Stimulated activated CD8-positive, alpha-beta memory T cell treated with anti-CD3 and anti-CD28 coated beads, Interleukin-2, amount 100 ng/mL, for 1 hour (primary cell): ENCODE data around the gene KPNA6.
A peak's percentile ranks its signal among the peaks of the same experiment; 100 is the strongest.

Source experiments
- DNase-seq, 2 donors: peaks; one replicate each; pipeline ENCODE4 v3.0.0-alpha.2; 2020; ENCODE audit warnings: low read depth in 2 of 2

KPNA6 gene

DNA sequence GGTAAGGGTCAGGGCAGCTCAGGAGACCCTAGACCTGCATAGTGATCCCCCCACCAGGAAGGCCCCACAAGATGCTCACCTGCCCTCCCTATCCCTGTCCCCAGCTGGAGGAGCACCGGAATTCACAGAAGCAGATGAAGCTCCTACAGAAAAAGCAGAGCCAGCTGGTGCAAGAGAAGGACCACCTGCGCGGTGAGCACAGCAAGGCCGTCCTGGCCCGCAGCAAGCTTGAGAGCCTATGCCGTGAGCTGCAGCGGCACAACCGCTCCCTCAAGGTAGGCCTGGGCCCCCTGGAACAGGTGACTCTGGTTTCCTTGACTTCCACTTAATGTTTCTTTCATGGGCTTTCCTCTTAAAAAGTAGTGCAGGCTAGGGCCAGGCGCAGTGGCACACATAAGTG, 80.0 kb downstream of the KPNA6 start:
- no peak for DNase-seq

DNA sequence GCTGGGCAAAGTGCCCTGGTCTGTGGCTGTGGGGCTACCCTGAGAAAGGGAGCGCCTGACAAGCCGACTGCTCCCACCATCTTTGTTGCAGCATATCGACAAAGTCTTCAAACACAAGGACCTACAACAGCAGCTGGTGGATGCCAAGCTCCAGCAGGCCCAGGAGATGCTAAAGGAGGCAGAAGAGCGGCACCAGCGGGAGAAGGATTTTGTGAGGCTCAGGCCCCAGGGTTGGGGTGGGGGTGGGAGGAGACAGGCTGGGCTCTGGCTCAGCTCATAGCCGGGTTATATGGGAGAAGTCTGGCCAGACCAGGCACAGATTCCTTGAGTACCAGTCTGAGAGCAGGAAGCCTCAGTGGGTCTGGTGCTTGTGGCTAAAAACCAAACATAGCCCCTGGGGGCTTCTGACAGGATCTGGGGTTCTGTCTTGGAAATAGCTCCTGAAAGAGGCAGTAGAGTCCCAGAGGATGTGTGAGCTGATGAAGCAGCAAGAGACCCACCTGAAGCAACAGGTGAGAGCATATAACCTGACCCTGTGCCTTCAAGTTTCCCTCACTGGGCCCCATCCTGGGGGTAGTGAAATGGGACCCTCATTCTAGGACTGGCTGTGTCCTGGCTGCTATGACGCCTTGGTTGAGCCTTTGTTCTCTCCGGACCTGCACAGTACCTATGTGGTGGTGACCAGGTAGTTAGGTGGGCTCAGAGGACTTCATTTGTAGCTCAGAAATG, 84.5 kb downstream of the KPNA6 start:
- no peak for DNase-seq

DNA sequence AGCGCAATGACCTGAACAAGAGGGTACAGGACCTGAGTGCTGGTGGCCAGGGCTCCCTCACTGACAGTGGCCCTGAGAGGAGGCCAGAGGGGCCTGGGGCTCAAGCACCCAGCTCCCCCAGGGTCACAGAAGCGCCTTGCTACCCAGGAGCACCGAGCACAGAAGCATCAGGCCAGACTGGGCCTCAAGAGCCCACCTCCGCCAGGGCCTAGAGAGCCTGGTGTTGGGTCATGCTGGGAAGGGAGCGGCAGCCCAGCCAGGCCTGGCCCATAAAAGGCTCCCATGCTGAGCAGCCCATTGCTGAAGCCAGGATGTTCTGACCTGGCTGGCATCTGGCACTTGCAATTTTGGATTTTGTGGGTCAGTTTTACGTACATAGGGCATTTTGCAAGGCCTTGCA, 87.1 kb downstream of the KPNA6 start:
- DNase-seq = no peak

DNA sequence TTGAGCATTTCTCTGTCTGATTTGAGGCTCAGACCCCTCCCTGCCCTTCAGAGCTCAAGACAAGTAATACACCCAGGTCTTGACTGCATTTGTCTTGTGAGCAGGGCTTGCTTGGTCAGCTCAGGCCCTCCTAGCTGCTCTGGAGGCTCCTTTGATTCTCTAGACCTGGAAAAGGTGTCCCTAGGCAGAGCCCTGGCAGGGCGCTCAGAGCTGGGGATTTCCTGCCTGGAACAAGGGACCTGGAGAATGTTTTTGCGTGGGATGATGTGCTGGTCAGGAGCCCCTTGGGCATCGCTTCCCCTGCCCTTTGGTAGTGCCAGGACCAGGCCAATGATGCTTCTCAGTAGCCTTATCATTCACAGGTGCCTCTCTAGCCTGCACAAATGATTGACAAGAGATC, 87.7 kb downstream of the KPNA6 start:
- no peak for DNase-seq

DNA sequence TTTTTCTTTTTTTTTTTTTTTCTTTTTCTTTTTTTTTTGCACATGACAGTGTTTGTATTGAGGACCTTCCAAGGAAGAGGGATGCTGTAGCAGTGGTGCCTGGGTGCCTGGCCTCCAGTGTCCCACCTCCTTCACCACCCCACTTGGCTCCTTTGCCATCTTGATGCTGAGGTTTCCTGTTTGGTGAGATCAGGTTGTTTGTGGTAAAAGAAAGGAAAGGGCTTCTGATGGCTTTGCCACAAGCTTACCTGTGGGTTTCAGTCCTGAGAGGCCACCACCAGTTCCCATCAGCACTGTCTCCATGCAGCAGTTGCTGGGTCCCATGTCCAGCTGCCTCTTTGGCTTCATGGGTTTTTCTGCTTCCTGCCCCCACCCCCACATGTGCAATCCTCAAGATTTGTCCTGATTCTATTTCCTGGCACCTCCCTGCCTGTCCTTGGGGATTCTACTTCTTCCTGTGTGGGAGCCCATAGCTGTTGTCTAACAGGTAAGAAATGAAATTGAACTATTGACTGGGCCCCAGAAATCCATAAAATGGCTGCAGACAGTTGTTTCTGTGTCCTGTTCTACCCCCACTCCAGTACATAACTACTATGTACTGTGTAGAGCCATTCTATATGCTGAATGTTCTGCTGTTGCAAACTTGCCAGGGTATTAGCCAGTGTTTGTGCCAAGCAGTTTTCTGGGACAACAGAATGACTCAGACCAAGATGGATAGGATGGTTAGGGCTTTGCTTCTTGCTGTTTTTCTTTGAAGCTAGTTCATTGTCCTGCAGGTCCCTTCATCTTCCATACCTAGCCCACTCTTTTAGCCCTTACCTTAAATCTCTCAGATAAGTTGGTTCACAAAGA, 88.3 kb downstream of the KPNA6 start:
- no peak for DNase-seq

DNA sequence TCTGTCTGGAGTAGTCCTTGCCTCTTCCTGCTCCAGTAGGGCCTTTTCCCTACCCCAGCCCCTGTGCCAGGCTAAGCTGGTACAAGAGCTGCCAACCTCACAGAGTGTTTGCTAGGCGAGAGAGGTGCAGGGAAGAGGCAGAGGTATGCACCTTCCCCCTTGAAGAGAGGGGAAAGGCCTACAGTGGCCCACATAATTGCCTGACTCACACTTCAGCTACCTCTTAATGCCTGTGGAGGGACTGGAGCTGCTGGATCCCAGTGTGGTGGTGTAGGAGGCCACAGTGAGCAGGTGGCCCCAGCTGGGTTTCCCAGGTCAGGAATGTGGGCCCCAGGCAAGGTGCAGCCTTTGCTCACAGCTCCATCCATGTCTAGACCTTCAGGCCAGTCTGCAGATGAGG, 89.2 kb downstream of the KPNA6 start:
- no peak for DNase-seq

DNA sequence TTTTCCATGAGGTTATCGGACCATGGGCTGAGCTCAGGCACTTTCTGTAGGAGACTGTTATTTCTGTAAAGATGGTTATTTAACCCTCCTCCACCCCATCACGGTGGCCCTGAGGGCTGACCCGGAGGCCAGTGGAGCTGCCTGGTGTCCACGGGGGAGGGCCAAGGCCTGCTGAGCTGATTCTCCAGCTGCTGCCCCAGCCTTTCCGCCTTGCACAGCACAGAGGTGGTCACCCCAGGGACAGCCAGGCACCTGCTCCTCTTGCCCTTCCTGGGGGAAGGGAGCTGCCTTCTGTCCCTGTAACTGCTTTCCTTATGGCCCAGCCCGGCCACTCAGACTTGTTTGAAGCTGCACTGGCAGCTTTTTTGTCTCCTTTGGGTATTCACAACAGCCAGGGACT, 90.0 kb downstream of the KPNA6 start:
- no peak for DNase-seq

DNA sequence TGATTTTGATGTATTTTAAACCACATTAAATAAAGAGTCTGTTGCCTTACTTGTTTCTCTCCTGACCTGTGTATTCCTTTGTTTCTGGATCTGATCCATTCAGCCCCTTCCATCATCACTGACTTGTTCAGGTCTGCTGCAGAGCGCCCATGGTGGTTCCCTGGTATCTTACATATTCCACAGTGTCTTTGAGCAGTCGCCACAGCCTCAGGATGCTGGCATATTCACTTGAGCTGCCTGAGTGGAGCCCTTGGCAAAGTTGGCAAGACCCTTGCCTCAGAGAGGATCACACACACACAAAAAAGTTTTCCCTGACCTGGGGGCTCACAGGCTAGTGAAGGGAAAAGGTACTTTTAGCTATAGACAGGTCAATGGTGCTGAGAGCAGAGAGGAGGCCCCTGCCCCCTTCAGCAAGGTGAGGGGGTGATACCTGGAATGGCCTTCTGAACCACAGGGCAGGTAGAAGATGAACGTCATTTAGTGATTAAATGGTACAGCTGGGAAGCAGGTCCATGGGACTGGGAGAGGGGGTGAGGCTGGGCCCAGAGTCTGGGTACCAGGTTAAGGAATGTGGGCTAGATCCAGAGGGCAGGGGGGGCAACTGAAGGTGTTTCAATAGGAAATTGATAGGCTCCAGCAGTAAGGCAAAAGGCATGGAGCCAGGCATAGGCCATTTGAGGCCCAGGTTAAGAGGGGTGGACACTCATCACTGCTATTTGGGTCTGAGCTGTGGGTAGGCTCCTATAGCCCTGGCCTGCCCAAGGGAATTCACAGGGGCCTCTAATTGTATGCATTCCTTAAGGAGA, 90.6 kb downstream of the KPNA6 start:
- no peak for DNase-seq

DNA sequence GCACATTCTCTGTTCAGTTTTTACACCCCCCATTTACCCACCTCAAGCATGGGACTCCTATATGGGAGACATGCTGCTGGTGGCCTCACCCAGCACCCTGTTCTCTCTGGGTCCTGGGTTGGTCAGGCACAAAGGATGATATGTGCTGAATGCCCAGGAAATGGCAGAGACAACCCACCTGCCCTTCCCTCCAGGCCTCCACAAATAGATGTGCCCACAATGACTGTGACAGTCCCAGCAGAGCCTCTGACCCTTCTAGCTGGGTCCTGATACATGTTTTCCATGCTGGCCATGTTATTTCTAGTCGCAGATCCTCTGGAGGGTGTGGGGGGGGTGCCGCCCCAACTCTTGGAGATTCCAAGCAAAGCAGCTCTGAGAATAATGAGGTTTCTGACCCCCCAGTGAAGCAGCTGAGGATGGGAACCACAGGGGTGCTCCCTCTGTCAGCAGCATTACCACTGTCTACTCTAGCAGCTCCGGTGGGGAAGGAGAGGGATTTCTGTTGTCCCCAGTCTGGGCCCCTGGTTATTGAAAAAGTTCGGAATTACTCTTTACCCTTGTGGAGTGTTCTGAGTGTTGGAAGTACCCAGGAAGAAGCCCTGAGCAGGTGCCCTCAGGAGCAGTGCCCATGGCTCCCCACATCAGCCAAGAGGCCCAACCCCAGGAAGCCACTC, 91.3 kb downstream of the KPNA6 start:
- no peak for DNase-seq

DNA sequence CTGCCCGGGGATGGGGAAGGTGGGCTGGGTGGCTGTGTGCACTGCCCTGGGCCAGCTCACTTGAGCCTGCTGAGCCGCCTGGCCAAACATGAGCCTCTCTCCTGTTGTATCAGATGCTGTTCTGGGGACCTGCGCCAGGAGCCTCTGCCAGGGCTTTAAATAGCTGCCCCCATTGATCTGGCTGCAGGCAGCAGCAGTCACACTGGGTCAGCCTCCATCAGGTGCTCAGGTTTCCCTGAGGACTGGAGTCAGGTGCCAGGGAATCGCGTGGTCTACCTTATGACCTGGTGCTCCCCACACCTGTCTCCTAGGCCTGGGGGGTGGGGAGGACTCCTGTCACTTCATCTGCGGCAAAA, 91.8 kb downstream of the KPNA6 start:
- no peak for DNase-seq

DNA sequence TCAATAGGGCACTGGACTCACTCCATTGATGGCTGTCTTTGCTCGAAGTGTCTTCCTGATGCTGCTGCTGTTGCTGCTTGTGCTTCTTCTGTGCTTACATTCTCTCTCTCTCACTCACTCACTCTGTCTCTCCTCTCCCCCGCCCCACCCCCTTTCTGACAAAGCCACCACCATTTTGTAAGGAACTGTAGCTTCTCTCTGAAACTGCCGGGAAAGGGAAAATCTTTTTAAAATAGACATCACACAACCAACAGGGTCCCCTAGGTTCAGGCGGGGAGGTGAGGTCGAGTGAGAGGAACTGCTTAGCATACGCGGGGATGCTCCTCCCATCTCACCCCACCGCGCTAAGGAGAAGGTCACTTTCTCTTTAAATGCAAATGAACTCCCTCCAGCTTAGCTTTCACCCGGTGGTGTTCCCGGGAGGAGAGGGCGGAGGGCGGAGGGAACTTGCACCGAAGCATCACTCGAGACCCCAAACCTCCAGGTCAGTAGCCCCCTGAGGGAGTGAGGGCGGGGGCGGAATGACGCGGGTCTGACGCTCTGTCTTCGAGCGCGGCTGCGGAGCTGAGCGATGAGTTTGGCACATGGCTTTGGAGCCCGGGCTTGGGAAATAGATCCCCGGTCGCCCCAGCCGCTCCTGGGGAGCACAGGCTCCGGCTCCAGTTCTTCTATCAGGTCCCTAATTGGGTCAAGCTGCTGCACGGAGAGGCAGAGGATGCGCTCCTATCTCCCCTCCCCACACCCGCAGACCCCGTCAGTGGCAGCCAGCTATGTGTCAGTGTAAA, 92.6 kb downstream of the KPNA6 start, which contains the start of gene CCDC28B:
CCDC28B (plus strand) TSS at position 370 of the 785 bp plus-strand sequence. CDS start 1,341 bp downstream, outside the sequence.
- peak in 1 of 2 donors; percentile 14 for DNase-seq

DNA sequence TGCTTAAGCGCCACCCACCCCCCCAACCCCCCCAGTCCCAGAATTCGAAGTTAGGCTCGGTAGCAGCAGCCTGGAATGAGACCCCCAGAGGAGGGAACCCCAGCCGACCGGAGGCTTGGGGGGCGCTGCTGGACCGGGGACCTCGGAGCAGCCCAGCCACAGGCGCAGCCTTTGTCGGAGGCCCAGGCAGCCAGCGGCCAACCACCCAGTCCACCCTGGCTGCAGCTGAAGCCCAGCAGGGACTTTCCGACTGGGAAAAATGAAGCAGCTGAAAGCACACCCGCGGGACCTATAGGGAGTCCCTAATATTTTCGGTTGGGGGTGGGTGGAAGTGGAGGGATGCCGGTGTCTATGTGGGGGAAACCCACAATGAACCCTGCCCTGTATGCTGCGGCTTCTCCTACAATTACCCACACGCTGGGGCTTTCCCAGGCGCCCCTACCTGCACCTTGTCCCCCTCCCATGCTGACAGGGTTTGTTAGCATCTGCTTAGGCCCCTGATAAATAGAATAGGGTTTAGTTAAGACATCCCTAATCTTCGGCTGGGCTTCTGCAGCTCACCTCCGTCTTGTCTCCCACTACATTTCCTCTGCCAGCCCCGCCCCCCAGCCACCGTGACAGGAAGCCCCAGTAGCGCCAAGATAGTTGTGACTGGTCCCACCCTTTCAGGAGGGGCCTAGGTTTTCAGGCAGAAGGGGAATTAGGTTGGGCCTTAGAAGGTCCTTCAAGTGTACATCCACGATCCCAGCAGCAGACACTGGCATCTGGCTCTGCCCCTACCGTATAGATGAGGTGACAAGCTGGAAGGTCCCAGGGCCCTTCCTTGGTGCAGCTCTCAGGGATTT, 93.4 kb downstream of the KPNA6 start:
- peak; percentile 52 to 58 for DNase-seq

DNA sequence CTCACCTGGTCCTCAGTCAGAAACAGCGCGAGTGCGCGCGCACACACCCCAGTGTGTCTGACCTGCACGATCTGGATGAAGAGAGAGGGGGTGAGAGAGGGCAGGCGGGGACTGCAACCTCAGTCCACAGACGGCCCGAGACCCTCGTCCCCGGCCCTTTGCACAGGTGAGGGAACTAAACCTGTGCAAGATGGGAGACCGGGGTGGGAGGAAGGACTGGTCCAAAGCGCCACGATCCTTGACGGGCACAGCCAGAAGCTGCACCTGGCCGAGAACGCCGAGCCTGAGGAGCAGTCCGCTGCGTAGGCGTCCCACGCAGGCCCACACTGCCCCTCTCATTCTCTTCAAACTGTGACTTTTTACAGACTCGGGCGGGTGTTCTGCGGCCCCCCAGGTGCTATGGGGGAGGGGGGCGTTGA, 97.1 kb downstream of the KPNA6 start:
- DNase-seq = no peak

DNA sequence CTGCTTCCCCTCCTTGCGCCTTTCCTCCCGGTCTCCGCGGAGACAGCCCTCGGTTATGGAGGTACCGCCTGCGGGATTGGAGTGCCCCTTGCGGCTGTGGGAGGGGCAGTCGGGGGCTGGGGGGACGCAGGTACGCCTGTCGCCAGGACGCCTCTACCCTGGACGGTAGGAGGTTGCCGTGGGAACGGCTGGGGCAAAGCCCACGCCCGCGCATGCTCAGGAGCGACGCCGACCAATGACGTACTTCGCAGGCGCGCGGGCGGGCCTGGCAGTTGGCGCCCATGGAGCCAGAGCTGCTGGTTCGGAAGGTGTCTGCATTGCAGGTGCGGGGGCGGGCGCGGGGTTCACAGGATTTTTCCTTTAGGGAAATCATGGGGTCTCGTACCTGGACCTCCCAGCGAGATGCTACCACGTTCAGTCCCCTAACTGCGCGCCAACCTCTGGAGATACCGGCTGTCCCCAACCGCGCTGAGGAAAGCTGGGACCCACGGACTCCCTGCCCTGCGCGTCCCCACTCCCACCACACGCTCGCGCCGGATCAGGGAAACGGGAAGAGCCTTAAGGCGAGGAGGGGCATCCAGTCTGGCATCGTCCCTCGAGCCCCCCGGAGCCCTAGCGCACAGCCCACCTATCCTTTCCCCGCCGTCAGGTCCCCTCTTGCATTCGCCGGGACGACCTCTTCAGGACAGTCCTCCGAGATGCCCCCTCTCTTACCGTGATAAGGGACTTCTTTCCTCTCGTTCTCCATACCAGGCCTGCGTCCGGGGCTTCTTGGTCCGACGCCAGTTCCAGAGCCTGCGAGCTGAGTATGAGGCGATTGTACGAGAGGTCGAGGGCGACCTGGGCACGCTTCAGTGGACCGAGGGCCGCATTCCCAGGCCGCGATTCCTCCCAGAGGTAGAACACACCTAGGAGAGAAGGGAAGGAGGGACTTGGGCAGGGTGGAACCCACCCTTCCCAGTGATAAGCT, 97.8 kb downstream of the KPNA6 start, which contains the start of gene IQCC:
IQCC (plus strand) TSS at position 271 of the 970 bp plus-strand sequence; CDS start at position 282, 11 bp downstream.
- peak; percentile 65 to 72 for DNase-seq

DNA sequence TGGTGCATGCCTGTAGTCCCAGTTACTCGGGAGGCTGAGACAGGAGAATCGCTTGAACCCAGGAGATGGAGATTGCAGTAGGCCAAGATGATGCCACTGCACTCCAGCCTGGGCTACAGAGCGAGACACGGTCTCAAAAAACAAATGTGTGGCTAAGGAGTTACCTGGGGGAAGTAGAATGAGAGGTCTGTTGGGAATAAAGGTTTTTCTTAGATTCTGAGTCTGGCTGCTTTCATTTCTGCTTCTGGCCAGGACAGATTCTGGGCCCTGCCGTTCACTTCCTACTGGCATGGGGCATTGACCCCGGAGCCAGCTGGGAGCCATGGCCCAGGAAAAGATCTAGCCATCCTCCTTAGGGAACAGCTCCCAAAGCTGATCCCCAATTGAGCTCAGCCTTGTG, 100.6 kb downstream of the KPNA6 start:
- no peak for DNase-seq

DNA sequence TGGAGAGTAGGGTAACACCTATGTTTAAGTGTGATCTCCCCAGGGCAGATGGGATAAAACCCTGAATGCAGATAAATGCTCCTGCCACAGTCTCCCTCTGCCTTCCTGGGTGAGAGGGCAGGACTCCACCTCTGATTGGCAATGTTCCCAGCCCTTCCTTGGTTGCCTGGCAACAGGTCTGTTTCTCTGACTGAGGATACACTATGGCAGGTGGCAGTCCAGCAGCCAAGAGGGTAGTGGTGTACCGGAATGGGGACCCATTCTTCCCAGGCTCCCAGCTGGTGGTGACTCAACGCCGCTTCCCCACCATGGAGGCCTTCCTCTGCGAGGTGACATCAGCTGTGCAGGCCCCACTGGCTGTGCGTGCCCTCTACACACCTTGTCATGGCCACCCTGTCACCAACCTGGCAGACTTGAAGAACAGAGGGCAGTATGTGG, 101.1 kb downstream of the KPNA6 start, which contains the start of gene DCDC2B:
DCDC2B (plus strand) TSS at position 199 of the 438 bp plus-strand sequence; CDS start at position 204, 5 bp downstream.
- DNase-seq = no peak

DNA sequence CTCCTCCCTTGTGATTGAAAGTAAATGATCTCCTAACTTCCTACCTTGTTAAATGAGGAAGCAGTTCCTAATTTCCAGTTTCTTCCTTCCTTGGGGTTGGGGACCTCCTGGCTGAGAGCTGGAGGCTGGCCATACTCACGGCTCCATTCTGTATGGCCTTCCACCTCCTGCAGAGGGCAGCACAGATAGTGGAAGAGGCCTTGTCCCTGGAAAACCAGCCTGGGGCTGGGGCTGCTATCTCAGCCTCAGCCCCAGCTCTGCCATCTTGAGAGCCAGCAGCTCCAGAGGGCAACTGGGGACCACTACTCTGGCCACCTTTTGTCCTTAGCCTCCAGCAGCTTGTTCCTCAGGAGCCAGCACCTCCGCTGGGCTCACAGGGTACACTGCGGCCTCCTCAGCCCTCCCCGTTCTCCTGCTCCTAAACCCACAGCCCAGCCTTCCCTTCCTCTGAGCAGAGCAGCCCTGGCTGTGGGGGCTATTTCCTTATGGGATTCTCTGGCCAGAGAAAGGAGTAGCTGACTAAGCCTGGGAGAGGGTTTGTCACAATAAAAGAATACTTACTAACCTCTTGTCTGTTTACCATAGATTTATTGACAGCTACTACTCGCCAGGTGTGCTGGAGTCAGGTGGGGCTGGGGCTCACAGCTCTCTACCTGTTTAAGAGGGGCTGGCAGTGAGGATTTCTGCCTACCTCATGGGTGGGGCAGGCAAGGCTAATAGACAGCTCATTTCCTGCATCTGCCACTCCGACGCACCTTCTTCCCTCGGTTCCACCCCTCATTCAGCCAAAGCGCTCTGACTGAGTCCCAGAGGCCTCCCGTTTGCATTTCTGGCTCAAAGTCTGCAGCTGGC, 108.0 kb downstream of the KPNA6 start:
- peak in 1 of 2 donors; percentile 33 for DNase-seq
